Stimulated activated CD4-positive, alpha-beta T cell treated with anti-CD3 and anti-CD28 coated beads, Interleukin-12 subunit alpha, Interleukin-12 subunit beta, amount 100 ng/mL, for 24 hours (primary cell): ENCODE results near the gene CSNK2A1.
"Not testable (repeated sequence)": the region's sequence is repeated elsewhere in the genome, so short reads cannot be mapped to it uniquely, and the experiment has no call there.

ENCODE experiments used
- DNase-seq, 2 experiments: peaks; one replicate each; pipeline ENCODE4 v3.0.0-alpha.2; 2020; ENCODE audit warnings: low read depth in 2 of 2

CSNK2A1 gene

GRCh38 chr20:458776-459175 lies 84.8 kb downstream of the CSNK2A1 start:
- DNase-seq, result no peak

DNA sequence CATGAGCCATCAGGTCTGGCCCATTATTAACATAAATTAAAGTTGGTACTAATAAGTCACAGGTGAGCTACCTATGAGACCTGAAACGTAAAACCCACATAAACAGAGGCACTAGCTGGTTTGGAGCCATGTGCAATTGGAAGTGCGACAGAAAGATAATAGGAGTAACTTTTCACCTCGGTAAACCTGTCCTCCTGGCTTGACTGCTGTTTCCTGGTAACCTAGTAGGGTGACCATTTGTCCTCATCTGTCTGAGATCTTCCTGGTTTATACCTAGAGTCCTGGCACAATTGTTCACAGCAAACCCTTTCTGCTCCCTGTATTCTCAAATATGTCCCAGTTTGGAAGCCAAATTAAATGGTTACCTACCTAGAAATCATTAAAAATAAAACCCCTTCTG lies 88.6 kb downstream of the CSNK2A1 start:
- no peak for DNase-seq

GRCh38 chr20:452021-452420 lies 91.6 kb downstream of the CSNK2A1 start:
- DNase-seq, result not testable (repeated sequence)

GRCh38 chr20:445514-446336 lies 97.9 kb downstream of the CSNK2A1 start:
- DNase-seq, result no peak

GRCh38 chr20:444862-445426 lies 98.6 kb downstream of the CSNK2A1 start:
- DNase-seq, result no peak

- no peak for DNase-seq
Measured at GRCh38 chr20:444117-444516, 99.5 kb downstream of the CSNK2A1 start.

DNA sequence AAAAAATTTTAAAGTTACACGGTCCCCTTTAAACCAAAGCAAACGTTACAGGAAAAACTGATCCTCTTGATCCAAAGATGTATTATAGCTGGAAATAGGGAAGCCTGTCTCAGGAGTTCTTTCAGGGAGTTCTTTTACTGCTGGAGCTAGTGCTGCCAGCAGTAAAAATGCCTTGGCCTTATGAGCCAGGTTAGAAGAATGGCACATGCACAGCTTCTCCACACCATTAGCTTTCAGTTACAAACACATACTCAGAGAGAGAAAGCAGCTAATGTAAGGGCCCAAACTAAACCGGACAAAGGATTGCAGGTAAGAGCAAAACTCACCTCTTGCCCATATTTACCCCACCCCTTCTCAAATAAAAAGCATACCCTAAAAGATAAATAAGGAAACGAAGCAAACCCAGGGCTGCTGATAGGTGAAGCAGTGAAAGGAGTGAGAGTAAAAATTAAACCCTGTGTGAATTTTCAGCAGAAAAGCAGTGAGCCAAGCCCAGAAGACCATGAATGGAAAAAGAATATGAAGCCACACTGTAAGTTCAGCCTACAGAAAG lies 100.3 kb downstream of the CSNK2A1 start:
- no peak for DNase-seq

GRCh38 chr20:440636-441035 lies 103.0 kb downstream of the CSNK2A1 start:
- DNase-seq, result no peak

DNA sequence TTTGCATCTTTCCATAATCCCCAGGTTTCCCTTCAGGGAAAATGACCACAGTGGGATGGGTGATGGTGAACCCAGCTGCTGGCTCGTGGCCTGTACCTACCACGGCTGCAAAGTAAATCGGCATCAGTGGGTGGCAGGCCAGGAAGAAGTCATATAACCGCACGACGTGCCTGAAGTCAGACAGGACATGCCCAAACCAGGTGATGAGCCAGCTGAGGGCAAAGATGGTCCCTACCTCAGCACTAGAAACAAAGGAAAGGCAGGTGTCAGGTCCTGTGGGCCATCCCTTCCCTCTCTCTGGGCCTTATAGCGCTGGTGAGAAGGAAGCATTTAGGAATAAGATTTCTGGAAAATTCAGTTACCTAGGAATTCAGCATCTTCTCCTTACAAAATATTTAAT lies 103.4 kb downstream of the CSNK2A1 start:
- DNase-seq, result no peak

DNA sequence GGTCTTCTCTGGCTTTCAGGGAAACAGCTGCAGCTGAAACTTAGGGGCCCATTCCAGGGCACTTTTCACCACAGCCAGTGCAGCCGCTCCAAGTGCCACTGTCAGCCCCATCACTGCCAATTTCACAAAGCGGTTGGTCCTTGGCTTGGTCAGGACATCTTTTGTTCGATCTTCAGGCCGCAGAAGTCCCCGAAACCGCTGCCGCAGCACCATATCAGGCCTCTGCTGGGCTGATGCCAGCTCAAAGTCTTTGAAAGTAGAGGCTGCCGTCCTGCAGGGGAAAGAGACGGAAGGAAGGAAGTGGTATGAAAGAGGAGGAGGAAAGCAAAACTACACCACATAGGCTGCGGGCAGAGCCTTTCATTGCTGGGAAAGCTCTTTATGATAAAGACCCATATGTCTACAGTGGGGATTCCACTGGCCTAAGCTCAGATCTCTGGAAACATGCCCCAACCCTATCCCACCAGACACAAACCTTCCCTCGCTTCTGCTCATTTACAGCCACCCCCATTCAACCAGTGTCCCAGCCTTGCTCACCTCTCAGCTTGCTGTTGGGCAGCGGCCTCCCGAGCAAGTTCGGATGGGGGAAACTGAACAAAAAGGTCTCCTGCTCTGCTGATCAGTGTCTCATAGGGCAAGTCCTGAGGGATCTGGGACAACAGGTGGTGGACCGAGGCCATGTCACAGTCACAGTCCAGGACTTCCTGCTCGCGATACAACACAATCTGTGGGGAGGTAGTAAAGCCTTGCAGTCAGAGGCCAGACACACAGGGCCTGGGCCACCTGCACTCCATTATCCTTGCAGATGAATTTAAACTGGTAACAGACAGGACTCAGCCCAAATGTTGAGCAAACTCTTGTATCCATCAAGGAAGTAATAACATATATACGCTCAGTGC lies 104.8 kb downstream of the CSNK2A1 start:
- no peak for DNase-seq

GRCh38 chr20:437787-438486 lies 105.7 kb downstream of the CSNK2A1 start:
- DNase-seq, result no peak

DNA sequence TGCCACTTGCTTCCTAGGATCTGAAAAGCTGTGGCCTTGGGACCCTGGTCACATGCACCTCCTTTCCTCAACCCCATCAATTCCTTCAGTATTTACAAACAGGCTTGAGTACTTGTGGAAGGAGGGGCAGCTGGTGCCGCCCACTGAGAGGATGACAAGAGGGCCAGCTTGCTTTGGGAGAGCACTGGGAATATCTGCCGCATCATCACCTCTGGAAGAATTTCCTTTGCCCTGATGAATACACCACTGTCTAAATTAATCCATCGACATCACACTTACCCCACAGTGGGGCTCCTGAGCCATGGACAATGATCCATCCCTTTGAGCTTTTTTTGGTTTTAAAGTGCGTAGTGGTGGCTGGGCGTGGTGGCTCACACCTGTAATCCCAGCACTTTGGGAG lies 107.1 kb downstream of the CSNK2A1 start:
- DNase-seq, result no peak

- DNase-seq, result no peak
Measured at GRCh38 chr20:435558-435957, 108.0 kb downstream of the CSNK2A1 start.

DNA sequence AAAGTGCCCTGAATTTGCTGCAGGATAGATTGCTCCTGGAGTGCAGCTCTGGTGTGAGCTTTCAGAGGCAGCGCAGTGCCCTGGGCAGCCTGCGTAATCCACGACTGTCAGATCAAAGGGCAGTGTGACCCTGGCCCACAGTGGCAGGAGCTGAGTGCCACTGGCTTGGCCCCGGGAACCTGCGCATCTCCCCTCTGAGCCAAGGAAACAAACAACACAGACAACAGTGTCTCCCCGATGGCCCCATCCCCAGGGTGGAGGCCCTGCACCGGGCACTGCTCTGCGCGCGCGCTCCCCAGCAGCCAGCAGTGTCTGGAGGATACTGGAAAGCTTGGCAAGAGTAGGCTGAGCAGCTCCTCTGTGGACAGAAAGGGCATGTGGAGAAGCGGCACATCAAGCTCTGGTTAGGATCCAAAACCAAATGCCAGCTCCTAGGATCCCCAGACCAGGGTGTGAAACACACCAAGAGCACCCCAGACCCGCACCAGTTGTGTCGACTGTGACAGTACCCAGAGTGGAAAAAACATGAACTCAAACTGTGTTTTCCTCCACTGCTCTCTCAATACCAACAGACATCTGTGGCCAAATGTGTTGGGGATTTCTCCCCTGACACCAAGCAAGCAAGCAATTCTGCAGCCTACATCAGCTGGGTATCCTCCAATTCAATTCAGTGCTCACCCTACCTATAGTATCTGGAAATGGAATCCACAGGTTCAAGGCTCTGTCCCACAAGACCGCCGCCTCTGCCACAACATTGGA lies 108.8 kb downstream of the CSNK2A1 start:
- no peak for DNase-seq

- DNase-seq, result no peak
Measured at GRCh38 chr20:434221-434620, 109.4 kb downstream of the CSNK2A1 start.

GRCh38 chr20:433300-433975 lies 110.2 kb downstream of the CSNK2A1 start:
- DNase-seq, result peak; percentile 43 to 61

DNA sequence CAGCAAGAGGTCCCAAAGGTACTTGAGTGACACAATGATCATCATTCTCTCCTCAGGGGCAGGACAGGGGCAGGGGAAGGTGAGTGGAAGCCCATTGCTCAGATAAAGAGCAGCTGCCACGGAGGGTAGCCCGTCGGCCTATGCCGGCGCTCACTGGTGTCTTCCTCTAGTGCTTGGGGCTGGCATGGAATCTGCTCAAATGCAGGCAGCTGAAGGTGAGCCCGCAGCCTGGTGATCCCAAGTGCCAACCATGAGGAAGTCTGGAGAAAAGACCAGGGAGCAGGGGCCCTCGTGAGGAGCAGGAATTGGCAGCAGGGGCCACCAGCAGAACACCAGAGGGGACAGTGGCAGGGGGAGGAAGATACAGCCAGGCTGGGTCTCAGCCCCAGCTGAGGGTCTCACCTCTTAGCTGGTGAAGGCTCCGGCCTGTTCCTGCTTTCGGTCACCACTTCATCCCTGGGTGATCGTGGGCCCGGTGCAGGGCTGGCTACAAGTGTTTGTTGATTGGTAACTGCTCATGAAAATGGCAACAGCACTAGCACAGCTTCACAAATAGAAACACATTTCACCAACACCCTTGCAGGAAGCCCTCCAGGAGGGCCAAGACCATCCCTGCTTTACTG lies 110.8 kb downstream of the CSNK2A1 start:
- no peak for DNase-seq

DNA sequence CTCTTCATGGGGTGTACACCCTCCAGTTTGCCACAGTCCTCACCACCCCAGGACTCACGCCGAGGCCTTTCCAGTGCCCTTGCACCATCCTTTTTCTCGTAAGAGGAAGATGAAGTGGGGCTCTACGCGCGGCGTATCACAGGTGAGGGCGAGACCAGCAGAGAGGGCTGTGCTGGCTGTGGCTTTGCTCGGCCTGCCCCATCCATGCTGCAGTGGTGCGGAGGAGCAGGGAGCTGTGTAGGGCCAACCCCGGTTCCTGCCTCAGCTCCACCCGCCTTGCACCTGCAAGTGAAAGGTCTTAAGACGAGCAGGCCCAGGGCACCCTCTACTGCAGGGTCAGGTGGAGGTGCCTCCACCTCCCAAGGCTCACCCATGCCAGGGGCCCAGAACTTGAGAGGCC lies 111.4 kb downstream of the CSNK2A1 start:
- DNase-seq, result no peak

DNA sequence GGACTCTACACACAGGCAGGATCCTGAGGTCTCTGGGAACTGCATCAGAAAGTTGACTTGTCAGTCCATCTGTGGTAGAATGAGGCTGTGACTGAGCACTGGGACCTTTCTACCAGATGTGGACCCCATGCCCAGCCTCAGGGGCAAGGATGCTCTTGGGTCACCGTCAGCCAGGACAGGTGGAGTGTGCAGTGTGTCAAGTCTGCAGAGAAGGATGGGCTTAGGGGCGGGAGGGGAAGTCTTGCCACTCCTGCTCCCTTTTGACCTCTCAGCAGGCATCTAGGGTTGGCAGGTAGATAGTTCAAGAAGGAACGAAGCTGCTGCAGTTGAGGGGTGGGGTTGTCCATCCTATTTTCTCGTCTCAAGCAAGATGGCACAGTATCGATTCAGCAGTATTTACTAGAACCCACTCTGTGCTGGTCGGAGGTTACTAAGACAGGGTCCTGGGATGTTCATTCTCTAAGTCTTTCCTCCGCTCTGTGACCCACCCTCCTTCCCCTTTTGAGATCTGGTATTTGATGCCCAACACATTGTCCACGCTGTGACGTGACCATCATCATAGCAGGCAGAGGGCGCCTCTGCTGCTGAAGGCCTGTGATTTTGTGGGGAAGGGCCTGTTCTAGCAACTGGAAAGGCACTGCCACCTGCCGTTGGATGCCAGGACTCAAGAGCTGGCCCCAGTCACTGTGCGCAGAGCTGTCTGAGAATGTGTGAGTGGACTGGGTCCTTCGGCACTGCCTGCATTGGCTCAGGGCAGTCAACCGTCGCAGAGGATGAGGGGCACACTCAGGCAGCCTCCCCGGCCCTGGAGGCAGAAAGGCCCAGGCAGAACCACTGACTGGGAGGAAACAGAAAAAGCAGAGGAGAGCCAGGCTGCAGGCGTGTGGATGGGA lies 112.3 kb downstream of the CSNK2A1 start:
- DNase-seq, result no peak
